ENCODE data around the gene TNS3. TPM values are rescaled to one million over a fixed set of nuclear protein-coding genes. Genes with fewer than 3 reads are reported as not detected.

Gene TNS3
- total RNA-seq, 1 donor from 2014 or later: 40.8 TPM

- H3K4me3 ChIP-seq (ENCODE audit: low read depth, low read length): no peak overlapping the region
- no peak for DNase-seq (ENCODE audit: low read depth)
- TF ChIP-seq CTCF (conservative IDR thresholded peaks at IDR 0.05; ENCODE audit: low read depth, low read length): no peak
Observed at GRCh38 chr7:47584536-47584895, 2.6 kb upstream of the TNS3 start.

- H3K4me3 ChIP-seq (ENCODE audit: low read depth, low read length): no peak overlapping the region
- TF ChIP-seq CTCF (conservative IDR thresholded peaks at IDR 0.05; ENCODE audit: low read depth, low read length): no peak
- DNase-seq (ENCODE audit: low read depth): no peak
Observed at GRCh38 chr7:47583739-47584535, 2.0 kb upstream of the TNS3 start.

- no peak for DNase-seq (ENCODE audit: low read depth)
- no peak for TF ChIP-seq CTCF (conservative IDR thresholded peaks at IDR 0.05; ENCODE audit: low read depth, low read length)
- H3K4me3 ChIP-seq (ENCODE audit: low read depth, low read length): no peak overlapping the region
Observed at GRCh38 chr7:47582764-47583738, 1.1 kb upstream of the TNS3 start.

GRCh38 chr7:47581438-47581803 is 490 bp downstream of the TNS3 start:
- DNase-seq (ENCODE audit: low read depth): no peak
- TF ChIP-seq CTCF (conservative IDR thresholded peaks at IDR 0.05; ENCODE audit: low read depth, low read length): no peak
- H3K4me3 ChIP-seq (ENCODE audit: low read depth, low read length): peak overlapping the region; percentile 91

- peak overlapping the region; percentile 91 for H3K4me3 ChIP-seq (ENCODE audit: low read depth, low read length)
- TF ChIP-seq CTCF (conservative IDR thresholded peaks at IDR 0.05; ENCODE audit: low read depth, low read length): peak; percentile 24
- DNase-seq (ENCODE audit: low read depth): no peak
Observed at GRCh38 chr7:47580811-47581331, 1.0 kb downstream of the TNS3 start.

- TF ChIP-seq CTCF (conservative IDR thresholded peaks at IDR 0.05; ENCODE audit: low read depth, low read length): no peak
- no peak for DNase-seq (ENCODE audit: low read depth)
- H3K4me3 ChIP-seq (ENCODE audit: low read depth, low read length): peak overlapping the region; percentile 91
Observed at GRCh38 chr7:47580175-47580706, 1.7 kb downstream of the TNS3 start.
